Globus pallidus (tissue), 1 donor: ENCODE measurements around the gene SLC22A14.
"Not testable (repeated sequence)": the region's sequence is repeated elsewhere in the genome, so short reads cannot be mapped to it uniquely, and the experiment has no call there.

Experiments used
- DNase-seq: peaks from one replicate; pipeline ENCODE4 v3.0.0-alpha.2; 2015; ENCODE audit warnings: low spot score

SLC22A14 gene

DNA sequence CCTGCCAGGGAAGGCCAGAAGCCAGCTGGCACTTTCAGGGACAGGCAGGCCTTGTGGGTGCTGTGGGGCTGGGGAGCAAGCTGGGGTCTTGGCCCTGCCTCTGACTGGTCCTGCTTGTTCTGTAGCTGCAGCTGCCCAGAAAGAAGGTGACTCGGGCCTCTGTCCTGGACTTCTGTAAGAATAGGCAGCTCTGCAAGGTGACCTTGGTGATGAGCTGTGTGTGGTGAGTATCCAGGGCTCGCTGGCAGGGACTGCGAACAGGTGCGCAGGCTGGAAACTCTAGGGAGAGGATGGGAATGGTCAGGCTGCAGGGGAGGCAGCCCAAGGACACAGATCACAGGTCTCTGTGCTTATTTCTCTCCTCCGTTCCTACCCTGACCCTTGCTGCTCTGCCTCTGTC lies 31.2 kb downstream of the SLC22A14 start:
- no peak for DNase-seq

DNA sequence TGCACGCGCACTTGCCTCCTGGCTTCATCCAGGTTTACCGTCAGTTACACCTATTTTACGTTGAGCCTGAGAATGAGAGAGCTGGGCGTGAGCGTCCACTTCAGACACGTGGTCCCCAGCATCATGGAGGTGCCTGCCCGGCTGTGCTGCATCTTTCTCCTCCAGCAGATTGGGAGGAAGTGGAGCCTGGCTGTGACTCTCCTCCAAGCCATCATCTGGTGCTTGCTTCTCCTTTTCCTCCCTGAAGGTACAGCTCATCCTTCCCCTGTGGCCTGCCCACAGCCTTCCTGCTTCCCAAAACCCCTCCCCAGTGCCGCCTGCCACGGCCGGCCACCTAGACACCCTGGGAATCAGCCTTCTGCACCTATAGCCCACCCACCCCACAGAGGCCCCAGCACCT lies 31.6 kb downstream of the SLC22A14 start:
- no peak for DNase-seq

DNA sequence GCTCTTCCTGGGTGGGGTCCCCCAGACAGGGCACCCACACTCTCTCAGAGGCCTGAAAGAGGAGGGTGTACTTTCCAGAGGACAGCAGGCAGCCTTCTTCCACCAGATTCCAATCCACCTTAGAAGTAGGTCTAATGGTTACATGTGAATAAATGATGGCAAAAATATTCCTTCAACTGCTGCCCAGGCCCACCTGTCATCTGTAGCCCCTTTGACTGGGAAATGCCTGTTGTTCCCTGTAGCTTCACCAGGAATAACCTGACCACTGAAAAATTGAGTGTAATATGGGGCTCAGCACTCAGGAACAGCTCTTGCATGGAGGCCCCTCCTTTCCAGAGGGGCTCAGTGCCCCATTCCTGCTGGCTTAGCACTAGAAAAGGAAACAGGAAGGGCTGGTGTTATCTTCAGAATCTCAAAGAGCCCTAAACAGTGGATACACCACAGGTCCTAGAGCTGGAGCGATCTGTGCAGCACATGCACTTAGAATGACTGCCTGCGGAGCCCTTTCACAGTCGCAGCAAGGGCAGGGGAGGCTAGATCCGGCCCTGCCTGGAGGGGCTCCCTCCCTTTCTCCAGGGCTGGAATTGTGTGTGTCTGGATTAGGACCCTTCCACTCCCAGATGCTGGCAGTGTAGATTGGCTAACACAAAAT lies 32.1 kb downstream of the SLC22A14 start:
- DNase-seq: no peak

DNA sequence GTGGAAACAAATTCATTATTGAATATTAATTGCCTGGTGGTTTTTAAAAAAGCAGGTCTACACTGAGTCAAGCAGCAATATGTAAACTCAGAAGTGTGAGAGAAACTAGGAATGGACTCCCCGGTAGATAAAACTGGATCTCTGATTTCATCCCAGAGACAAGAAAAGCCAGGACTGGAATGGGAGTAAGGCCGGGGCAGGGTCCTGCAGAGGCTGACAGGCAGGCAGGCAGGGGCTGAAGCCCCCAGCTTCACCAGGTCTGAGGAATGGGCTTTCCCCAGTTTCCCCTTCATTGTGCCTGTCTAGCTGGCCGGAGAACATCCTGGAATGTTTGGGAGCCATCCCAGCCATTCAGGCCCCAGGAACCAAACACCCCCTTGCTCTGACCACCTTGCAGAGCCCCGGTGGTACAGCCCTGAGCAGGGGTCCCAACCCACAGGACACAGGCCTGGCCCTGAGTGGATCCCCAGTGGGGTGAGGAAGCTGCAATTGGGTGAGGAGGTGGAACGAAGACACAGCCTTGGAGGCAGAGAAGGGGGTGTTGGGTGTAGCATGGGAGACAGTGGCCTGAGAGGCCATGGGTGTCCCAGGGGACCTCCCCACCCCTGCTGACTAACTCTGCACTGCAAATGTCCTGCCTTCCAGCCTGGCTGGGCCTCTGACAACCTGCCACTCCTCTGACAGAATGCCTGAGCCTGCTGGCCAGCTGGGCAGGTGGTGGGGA lies 32.8 kb downstream of the SLC22A14 start:
- no peak for DNase-seq

DNA sequence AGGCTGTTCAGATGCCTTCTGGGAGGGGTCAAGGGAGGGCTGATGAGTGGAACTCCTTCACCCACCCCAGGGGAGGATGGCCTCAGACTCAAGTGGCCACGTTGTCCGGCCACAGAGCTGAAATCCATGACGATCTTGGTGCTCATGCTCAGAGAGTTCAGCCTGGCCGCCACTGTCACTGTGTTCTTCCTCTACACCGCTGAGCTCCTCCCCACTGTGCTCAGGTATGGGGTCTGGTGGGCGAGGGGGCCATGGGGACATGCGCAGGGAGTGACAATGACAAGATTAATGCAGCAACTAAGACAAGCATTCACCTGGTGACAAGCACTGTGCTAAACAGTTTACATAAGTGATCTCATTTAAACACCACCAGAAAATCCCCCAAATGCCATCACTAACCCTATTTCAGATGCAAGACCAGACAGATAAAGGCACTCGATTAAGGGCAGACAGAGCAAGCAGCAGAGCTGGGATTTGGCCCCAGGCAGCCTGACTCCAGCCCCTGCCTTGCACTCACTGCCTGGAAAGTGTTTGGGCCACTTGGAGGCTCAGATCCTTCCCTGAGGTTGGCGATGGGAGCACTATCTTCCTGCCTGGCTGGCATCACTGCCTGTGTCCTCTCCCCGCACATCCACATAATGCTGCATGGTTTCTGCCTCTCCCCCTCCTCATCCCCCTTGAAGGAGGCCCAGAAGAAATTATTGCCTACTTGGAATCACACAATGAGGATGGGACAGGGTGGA lies 33.6 kb downstream of the SLC22A14 start:
- no peak for DNase-seq

DNA sequence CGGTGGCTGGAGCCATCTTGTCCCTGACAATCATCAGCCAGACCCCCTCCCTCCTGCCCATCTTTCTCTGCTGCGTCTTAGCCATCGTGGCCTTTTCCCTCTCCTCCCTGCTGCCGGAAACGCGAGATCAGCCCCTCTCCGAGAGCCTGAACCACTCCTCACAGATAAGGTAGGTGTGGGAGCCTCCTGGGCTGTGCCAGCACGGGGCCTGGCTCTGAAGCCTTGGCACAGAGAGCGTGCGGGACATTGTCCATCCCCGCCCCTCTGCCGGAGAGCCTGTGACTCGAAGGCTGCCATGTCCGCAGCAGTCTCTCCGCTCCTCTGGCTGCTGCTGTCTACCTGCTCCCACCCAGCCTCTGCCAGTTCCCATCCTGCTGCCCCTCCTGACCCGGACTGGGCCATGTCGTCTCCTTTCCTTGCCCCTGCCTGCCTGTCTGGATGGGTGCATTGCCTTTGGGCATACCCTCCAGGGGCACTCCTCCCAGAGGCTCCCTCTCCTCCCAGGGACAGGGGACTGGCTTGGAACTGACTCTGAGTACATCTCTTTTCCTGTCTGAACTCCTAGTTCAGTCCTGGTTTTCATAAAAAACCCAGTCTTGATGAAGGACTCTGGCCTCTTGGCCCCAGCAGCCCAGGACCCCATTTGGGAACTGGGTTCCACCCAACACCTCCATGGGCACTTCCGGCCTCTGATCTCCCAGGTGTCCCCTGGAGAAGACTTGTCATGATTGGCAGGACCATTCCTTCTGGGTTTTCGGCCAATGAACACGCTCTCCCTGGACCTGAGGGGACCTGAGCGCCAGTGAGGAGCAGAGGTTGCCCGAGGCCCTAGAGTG lies 34.5 kb downstream of the SLC22A14 start:
- no peak for DNase-seq

DNA sequence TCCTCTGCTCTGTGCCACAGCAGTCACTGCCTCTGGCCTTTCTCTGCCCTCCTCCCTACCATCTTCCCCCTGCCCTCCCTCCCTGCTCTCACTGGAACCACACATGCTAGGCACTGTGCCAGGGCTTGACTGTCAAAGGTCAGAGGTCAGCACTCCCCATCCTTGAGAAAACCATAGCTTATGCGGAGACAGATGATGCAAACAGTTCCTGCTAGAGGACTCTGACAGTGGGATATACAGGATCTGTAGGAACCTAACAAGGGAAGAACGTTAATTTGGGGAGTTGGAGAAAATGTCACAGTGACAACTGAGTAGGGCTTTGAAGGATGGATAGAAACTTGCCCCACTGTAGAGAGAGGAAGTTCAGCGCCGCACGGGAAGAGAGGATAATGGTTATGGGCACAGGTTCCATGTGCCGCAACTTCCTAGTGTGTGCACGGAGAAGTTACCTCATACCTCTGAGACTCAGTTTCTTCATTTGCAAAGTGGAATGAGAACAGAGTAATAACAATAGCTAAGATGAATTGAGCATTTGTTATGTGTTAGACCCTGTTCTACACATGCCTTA lies 35.2 kb downstream of the SLC22A14 start:
- DNase-seq: no peak

DNA sequence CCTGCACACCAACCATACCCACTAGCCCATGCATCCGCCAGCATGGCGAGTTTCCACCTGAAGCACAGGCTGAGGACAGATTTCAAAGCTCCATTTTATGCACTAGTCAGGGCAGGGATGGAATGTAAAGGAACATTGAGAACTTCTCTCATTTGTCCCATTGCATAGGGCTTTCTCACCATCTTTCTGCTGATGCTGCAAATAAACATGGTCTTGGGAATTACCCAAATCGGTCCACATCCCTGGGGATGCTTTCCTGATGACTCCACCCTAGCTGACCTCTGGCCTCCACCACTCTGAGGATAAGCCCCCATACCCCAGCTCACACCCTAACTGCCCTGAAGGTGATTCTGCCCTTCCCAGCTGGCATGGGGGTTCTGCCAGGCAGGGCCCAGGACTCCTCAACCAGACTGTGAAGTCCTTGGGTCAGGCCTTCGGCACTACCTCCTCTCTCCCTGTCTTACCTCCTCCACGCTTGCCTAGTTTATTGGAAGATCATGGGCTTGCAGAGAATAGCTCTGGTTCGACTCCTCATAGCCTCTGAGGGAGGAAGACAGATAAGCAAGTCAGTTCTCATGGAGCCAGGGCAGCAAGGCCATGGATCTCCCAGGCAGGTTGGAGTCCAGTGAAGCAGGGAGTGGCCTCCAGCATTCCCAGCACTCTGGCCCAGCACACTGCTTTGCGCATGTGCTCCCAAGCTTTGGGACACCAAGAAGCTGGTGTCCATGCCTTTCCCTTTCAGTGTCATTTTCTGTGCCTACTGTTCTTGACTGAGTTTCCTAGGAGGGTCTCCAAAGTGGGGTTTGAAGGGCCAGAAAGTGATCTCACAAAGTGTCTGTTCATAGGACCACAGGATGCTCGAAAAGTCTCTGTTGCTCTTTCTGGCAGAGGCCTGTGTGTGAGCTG lies 36.9 kb downstream of the SLC22A14 start:
- DNase-seq: no peak

DNA sequence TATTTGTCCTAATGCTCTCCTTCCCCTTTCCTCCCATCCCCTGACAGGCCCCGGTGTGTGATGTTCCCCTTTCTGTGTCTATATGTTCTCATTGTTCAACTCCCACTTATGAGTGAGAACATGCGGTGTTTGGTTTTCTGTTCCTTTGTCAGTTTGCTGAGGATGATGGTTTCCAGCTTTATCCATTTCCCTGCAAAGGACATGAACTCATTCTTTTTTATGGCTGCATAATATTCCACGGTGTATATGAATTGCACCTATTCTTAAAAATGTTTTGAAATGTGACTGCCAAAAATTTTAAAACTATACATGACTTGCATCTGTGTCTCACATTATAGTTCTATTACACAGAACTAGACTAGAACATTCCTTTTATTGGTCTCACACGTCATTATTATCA lies 38.5 kb downstream of the SLC22A14 start:
- not testable (repeated sequence) for DNase-seq

DNA sequence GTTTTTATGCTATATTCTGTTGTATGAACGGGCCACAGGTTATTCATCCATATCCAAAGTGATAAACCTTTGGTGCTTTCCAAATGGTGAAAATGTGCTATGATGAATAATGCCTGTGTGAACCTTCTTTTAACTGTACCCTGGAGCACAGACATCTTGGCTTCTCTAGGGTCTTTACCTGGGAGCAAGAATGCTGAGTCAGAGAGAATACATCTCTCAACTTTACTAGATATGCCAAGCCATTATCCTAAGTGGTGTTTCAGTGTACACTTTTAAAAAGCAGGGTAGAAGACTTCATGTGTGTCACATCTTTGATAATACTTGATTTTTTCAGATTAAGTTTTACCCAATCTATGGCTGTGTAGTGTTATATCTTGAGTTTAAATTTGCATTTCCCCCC lies 41.0 kb downstream of the SLC22A14 start:
- DNase-seq: no peak

DNA sequence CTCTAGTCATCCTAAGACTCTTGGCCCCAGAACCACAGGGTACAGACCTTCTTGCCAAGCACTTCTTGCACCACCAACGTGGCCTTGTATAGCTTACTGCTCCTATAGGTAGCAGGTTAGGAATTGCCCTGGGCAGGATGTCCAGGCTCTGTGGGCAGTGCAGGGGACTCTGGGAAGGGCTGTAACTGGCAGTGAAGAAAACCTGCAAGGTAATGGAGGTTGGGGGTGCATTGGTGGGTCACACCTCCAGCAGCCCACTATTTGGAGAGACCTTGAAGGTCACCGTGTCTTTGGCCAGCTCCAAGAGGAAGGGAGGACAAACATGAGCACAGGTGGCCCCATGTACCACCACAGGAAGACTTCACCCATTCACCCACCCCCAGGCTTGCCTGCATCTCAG lies 43.2 kb downstream of the SLC22A14 start:
- no peak for DNase-seq

DNA sequence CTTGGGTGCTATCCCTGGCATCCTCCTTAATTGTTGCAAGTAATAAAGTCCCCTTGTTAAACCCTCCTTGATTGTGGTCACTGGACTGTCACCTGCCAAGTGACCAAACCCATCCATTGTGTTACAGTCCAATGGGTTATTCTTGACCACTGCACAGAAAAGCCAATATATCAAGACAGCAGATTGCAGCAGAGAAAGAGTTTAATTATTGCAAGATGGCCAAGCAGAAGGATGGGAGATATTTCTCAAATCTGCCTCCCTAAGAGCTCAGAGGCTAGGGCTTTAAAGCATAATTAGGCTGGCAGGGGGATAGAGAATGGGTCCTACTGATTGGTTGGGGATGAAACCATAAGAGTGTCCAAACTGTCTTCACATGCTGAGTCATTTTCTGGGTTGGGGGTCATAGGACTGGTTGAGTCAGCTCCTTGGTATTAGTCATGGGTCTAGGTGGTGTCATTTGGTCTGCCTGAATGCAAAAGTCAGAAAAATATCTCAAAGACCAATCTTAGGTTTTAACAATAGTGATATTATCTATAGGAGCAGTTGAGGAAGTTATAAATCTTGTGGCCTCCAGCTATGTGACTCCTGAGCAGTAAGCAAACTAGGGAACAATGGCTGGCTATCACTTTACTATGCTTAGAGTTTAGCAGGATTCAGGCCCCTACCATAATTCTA lies 45.4 kb downstream of the SLC22A14 start:
- DNase-seq: no peak

DNA sequence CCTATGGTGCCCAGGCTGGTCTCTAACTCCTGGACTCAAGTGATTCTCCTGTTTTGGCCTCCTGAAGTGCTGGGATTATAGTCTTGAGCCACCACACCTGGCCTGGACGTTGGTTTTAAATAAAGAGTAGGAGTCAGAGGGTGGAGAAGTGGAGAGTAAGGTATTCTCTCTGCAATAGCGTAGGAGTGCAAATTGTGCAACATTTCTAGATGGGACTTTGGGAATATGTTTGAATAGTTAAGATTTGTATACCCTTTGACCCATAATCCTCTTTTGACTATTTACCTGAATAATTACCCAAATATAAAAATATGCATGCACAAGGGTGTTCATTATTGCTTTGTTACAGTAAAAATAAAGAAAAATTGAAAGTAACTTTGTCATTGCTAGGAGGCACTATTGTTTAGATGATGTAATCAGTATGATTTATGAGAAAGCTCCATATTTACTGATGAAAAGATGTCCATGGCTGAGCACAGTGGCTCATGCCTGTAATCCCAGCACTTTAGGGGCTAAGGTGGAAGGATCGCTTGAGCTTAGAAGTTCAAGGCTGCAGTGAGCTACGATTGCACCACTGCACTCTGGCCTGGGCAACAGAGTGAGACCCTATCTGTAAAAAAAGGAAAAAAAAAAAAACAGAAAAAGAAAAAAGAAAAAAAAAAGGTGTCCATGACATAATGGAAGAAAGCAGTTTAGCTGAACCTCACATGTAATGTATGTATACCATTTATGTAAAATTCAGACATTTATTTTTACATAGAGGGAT lies 49.3 kb downstream of the SLC22A14 start:
- no peak for DNase-seq

DNA sequence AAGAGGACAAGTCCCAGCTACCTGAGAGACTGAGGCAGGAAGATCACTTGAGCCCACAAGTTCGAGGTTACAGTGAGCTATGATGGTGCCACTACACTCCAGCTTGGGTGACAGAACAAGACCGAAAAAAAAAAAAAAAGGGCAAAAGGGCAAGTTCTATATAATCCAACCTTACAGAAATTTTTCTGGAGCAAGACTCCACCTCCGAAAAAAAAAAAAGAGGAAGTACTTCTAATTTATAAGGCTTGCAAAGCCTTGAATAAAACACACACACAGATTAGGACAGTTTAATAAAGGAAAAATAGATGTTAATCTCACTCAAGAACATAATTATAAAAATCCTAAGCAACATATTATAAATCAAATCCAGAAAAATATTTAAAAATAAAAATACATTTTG lies 50.1 kb downstream of the SLC22A14 start:
- DNase-seq: no peak

DNA sequence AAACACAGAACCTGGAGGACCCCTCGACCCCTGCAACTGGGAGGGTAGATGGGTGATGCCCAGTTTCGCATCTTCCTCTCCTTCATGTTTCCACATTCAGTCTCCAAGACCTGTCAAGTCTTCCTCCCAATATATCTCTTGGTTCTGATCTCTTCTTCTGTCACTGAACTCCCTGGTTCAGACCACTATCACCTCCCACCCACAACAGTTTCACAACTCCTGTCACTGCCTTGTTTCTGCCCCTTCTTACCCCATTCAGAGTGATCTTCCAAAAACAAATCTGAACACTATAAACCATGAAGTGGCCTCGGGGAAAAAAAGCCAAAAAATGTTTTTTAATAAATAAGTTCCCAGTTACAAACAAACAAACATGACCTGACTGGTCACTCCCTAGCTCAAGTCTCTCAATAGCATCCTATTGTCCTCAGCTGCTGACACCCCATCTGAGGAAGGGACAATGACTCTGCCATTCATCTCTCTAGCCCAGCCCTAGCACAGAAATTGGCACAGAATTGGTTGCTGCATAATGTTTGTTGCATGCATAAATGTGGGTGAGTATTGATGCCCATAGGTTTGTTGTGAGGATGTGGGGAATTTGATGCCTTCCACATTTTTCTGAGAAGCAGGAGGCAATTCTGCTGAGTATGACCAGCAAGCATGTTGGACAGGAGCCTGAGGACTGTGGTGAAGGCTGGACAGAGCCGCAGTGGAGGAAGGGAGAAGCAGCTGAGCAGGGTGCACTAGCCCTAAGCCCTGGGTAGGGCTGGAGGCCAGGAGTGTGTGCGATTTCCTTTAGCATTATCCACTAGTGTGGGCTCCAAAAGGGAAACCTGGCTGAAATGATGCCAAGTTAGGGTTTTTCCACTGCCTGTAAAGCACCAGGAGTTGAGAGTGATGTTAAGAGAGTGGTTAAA lies 52.3 kb downstream of the SLC22A14 start:
- peak; percentile 36 for DNase-seq

DNA sequence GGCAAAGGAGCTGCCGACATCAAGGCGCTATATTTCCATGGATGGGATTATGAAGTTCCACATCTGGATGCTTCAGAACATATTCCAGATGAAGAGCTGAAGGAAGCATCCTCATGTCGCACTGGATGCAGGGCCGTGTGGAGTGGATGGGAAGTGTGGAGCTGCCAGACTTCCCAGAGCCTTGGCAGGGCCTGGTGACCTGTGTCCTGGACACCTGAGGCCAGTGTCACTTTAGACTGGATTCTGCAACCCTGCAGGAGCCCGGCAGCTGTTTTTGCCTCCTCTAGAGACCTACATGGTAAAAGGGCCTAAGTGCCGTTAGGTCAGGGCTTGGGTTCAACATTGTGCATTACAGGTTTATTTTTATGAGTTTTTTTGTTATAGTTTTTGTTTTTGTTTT lies 53.2 kb downstream of the SLC22A14 start:
- DNase-seq: no peak

DNA sequence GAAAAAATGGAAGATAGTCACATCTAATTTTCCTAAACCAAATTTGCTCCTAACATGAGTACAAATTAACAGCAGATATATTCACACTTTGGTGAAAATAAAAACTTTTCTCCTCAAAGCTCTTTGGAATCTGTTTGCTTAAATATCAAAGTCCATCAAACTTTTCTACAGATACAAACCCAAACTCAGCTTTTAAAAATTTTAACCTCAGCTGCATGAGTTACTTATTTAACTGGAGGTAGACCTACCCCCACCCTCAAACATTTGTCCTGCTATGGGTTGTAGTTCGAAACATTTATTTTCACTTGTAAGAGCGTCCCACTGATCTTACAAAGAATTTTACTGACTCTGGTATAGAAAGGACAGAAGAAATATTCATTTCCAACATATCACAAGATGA lies 55.6 kb downstream of the SLC22A14 start:
- DNase-seq: no peak

DNA sequence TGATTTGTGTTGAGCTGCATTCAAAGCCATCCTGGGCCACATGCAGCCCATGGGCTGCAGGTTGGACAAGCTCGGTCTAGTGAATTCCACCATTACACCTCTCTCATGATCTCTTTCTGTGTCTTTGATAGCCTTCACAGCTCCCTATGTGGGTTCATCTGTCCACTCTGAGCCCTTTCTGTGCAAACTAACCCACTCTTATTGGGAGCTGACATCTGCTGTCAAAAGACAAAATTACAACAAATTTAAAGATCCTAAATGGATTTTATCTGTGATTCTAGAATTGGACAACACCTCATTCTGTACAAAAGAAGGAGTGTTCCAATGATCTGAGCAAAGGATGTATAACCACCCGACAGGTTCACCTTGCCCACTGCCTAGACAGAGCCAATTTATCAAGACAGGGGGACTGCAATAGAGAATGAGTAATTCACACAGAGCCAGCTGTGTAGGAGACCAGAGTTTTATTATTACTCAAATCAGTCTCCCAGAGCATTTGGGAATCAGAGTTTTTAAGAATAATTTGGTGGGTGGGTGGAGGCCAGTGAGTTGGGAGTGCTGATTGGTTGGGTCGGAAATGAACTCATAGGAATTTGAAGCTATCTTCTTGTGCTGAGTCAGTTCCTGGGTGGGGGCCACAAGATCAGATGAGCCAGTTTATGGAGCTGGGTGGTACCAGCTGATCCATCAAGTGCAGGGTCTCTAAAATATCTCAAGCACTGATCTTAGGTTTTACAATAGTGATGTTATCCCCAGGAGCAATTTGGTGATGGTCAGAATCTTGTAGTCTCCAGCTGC lies 61.9 kb downstream of the SLC22A14 start:
- DNase-seq: no peak
